Bronchial epithelial cell (primary cell): ENCODE measurements around the gene SHC4. TPM values are rescaled to one million over a fixed set of nuclear protein-coding genes. Genes with fewer than 3 reads are reported as not detected.
A peak's percentile ranks its signal among the peaks of the same experiment; 100 is the strongest.
"Not testable (repeated sequence)": the region's sequence is repeated elsewhere in the genome, so short reads cannot be mapped to it uniquely, and the experiment has no call there.

Experiments used
- DNase-seq: peaks from one replicate; pipeline ENCODE4 v3.0.0-alpha.2; 2010; ENCODE audit warnings: low read depth
- FAIRE-seq: peaks from 2 replicates; lab custom pipeline; 2011; peaks lifted over from hg19 to GRCh38; lab: Jason Lieb, UNC
- H3K27me3 ChIP-seq: 2 replicates; pipeline ENCODE4 v1.5.1; 2011; ENCODE audit warnings: low read length; ENCODE audit not compliant: control insufficient read depth, insufficient read depth
- H3K36me3 ChIP-seq: 2 replicates; pipeline ENCODE4 v1.5.1; 2011; ENCODE audit warnings: low read length; ENCODE audit not compliant: control insufficient read depth, insufficient read depth
- H3K4me3 ChIP-seq: 2 replicates; pipeline ENCODE4 v1.5.1; 2011; ENCODE audit warnings: mild to moderate bottlenecking, low read depth, low read length, control low read depth
- total RNA-seq: library from RNA; depleted of rRNA; stranded (reverse); fragments of >200 nt; gene quantifications from 2 replicates; pipeline ENCODE4 v1.2.1, GENCODE V29; 2014
- TF ChIP-seq, protein P1 (sequence below): IDR thresholded peaks from 2 replicates; pipeline ENCODE4 v1.5.1; 2011; ENCODE audit warnings: mild to moderate bottlenecking, moderate library complexity, low read length, control low read depth, inconsistent platforms; ENCODE audit not compliant: insufficient read depth, severe bottlenecking

Gene SHC4
- total RNA-seq, 1 donor from 2014 or later: under 0.01 TPM

DNA sequence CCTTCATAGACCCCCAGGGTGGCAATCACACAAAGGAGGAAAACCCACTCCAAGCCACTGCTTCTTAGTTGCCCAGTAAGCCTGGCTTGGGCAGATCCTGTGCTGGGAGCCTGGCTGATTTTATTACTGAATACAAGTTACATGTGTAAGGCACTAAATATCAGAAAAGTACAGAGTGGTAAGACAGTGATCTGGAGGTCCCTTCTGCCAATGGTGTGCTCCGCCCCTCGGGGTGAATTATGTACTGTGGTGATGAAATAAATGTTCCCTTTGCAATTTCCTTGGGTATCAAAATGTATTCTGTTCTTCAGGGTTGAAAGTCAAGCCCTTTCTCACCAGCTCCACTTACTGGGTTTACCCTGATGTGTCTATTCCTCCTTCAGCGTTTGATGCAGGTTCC, 47.0 kb downstream of the SHC4 start:
- no peak for FAIRE-seq
- peaks cover 1% of the 10 kb centered on the region for H3K27me3 ChIP-seq
- no peaks in the 10 kb centered on the region for H3K36me3 ChIP-seq
- DNase-seq: no peak
- TF ChIP-seq, protein P1, sequence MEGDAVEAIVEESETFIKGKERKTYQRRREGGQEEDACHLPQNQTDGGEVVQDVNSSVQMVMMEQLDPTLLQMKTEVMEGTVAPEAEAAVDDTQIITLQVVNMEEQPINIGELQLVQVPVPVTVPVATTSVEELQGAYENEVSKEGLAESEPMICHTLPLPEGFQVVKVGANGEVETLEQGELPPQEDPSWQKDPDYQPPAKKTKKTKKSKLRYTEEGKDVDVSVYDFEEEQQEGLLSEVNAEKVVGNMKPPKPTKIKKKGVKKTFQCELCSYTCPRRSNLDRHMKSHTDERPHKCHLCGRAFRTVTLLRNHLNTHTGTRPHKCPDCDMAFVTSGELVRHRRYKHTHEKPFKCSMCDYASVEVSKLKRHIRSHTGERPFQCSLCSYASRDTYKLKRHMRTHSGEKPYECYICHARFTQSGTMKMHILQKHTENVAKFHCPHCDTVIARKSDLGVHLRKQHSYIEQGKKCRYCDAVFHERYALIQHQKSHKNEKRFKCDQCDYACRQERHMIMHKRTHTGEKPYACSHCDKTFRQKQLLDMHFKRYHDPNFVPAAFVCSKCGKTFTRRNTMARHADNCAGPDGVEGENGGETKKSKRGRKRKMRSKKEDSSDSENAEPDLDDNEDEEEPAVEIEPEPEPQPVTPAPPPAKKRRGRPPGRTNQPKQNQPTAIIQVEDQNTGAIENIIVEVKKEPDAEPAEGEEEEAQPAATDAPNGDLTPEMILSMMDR: no peak
- H3K4me3 ChIP-seq: no peak overlapping the region

DNA sequence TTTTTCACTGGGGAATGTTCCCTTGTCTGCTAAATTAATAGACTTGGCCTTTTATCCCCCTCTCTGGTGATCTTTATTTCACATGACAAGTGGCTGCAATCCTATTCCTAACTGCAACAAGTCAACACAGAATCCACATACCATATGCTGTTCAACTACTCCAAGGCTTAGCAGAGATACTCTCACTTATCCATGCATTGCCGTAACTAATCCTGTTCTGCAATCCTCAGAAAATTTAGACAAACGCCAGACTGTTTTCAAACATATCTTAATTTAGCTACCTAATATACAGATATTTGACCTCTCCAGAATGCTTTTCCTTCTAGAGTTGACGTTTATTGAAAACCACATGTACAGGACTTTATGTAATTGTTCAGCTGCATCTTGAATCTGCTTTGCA, 47.9 kb downstream of the SHC4 start:
- no peak overlapping the region for H3K4me3 ChIP-seq
- no peaks in the 10 kb centered on the region for H3K36me3 ChIP-seq
- DNase-seq (no peak), FAIRE-seq (no peak)
- TF ChIP-seq, protein P1: no peak
- peaks cover 1% of the 10 kb centered on the region for H3K27me3 ChIP-seq

DNA sequence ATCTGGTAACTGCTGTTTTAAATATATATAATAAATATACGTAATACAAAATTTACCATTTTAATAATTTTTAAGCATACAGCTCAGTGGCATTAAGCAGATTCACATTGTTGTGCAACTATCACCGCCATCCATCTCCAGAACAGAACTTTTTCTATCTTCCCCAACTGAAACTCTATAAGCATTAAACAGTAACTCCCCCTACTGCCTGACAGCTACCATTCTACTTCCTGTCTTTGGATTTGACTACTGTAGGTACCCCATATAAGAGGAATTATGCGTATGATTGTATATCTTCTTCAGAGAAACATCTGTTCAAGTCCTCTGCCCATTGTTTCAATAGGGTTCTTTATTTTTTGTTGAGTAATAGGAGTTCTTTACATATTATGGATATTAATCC, 49.0 kb downstream of the SHC4 start:
- DNase-seq: no peak
- no peaks in the 10 kb centered on the region for H3K36me3 ChIP-seq
- TF ChIP-seq, protein P1: no peak
- H3K27me3 ChIP-seq: peaks cover 1% of the 10 kb centered on the region
- no peak overlapping the region for H3K4me3 ChIP-seq
- FAIRE-seq: no peak

DNA sequence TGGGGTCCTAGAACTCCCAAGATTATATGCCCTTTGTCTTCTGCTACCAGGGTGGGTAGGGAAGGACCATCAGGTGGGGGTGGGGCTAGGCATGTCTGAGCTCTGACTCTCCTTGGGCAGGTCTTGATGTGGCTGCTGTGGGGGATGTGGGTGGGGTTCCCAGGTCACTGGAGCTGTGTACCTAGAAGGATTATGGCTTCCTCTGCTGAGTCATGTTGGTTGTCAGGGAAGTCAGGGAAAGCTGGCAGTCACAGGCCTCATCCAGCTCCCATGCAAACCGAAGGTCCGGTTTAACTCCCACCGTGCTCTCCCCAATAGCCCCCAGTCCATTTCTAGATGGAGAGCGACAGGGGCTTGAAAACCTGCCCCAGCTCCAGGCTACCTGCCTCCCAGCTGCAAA, 50.6 kb downstream of the SHC4 start:
- TF ChIP-seq, protein P1: no peak
- FAIRE-seq: no peak
- Histone ChIP-seq H3K27me3 (peaks cover 1% of the 10 kb centered on the region), H3K4me3 (no peak overlapping the region), H3K36me3 (no peaks in the 10 kb centered on the region)
- peak; percentile 75 for DNase-seq

DNA sequence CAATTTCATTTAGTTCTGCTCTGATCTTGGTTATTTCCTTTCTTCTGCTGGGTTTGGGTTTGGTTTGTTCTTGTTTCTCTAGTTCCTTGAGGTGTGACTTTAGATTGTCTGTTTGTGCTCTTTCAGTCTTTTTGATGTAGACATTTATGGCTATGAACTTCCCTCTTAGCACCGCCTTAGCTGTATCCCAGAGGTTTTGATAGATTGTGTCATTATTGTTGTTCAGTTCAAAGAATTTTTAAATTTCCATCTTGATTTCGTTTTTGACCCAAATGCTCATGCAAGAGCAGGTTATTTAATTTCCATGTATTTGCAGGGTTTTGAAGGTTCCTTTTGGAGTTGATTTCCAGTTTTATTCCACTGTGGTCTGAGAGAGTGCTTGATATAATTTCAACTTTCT, 53.2 kb downstream of the SHC4 start:
- H3K4me3 ChIP-seq, H3K36me3 ChIP-seq, DNase-seq, H3K27me3 ChIP-seq, FAIRE-seq: not testable (repeated sequence)

DNA sequence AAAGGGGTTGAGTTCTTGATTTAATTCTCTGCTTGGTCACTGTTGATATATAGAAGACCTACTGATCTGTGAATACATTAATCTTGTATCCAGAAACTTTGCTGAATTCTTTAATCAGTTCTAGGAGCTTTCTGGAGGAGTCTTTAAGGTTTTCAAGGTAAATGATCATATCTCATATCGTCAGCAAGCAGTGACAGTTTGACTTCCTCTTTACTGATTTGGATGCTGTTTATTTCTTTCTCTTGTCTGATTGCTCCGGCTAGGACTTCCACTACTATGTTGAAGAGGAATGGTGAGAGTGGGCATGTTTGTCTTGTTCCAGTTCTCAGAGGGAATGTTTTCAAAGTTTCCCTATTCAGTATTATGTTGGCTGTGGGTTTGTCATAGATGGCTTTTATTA, 54.4 kb downstream of the SHC4 start:
- H3K36me3 ChIP-seq, DNase-seq, H3K27me3 ChIP-seq, H3K4me3 ChIP-seq, FAIRE-seq: not testable (repeated sequence)

DNA sequence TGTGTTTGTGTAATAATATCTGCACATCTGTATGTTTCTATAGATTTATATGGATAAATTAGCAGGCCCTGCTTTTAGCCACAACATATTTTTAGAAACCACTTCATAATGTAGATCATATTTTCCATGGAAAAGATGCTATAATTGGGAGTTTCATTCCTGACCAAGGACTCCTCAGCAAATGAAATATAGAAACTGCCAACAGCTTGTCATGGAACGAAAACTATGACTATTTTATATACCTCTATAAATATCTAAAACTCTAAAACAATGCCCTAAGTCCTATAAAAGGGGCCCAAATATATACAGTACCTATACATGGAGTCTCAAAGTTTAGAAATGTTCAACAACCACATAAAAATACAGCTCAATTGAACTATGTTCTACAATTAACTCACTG, 57.9 kb downstream of the SHC4 start:
- H3K4me3 ChIP-seq: no peak overlapping the region
- FAIRE-seq (no peak), DNase-seq (no peak)
- TF ChIP-seq, protein P1: no peak
- no peaks in the 10 kb centered on the region for H3K36me3 ChIP-seq
- no peaks in the 10 kb centered on the region for H3K27me3 ChIP-seq
